OCI-LY3 (cell line): ENCODE measurements around the gene VASN.

Experiments used
- CTCF ChIP-seq: fragments of 200-600, 300-600 bp; sonication (generic); IDR thresholded peaks from 2 replicates; pipeline ENCODE4 v1.5.1; 2014; ENCODE audit warnings: antibody characterized with exemption, low read length, low read depth
- EZH2phosphoT487 ChIP-seq: fragments of 200-600 bp; shearing (Covaris generic); IDR thresholded peaks from 2 replicates; pipeline ENCODE4 v1.6.1; 2018; ENCODE audit warnings: antibody characterized with exemption, mixed run types, low read depth

GRCh38 chr16:4412159-4412558, 40.5 kb downstream of the VASN start:
- TF ChIP-seq CTCF (no peak), EZH2phosphoT487 (no peak)
